BLaER1 (cell line): Measurements from ENCODE around the gene TNRC6A.
"Not testable (repeated sequence)": the region's sequence is repeated elsewhere in the genome, so short reads cannot be mapped to it uniquely, and the experiment has no call there.

Experiments used
- H3K27ac ChIP-seq: shearing (Covaris generic); formaldehyde crosslinking; 2 replicates; pipeline ENCODE4 v1.8.1; 2022
- H3K27me3 ChIP-seq: shearing (Covaris generic); formaldehyde crosslinking; 2 replicates; pipeline ENCODE4 v1.8.1; 2022
- H3K36me3 ChIP-seq: shearing (Covaris generic); formaldehyde crosslinking; 2 replicates; pipeline ENCODE4 v1.8.1; 2022
- H3K4me1 ChIP-seq: shearing (Covaris generic); formaldehyde crosslinking; 2 replicates; pipeline ENCODE4 v1.8.1; 2022
- H3K4me2 ChIP-seq: shearing (Covaris generic); formaldehyde crosslinking; 2 replicates; pipeline ENCODE4 v1.8.1; 2022
- H3K4me3 ChIP-seq: shearing (Covaris generic); formaldehyde crosslinking; 2 replicates; pipeline ENCODE4 v1.8.1; 2022
- H3K9ac ChIP-seq: shearing (Covaris generic); formaldehyde crosslinking; 2 replicates; pipeline ENCODE4 v1.8.1; 2022
- H3K9me3 ChIP-seq: shearing (Covaris generic); formaldehyde crosslinking; 2 replicates; pipeline ENCODE4 v1.8.1; 2022
- H4K20me1 ChIP-seq: shearing (Covaris generic); formaldehyde crosslinking; 2 replicates; pipeline ENCODE4 v1.8.1; 2022
- Cebpa-rat ChIP-seq: shearing (Covaris generic); IDR thresholded peaks from 2 replicates; pipeline ENCODE4 v1.8.1; 2022

The TNRC6A gene

DNA sequence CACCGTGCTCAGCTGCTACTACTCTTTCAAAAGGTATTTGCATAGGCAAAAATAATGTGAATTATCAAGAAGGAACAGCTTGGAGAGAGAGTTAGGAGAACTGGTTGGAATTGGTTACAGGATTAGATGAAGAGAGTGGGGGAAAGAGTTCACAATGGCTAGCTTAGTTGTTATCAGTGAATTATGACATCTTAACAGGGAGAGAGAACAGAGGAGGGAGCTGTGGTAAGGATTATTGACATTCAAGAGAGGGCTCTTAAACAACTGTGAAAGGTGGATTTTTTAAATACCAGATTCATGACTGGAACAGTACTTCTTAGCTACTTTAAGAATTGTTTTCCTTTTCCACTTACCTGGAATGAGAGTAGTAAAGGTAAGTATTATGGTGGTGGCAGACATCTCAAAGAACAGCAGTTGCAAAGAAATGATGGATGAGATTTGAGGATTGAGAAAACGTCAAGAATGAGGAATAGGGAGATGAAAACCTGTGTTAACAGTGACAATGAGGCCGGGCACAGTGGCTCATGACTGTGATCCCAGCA, 72.4 kb downstream of the TNRC6A start:
- no peaks in the 10 kb centered on the region for H3K9me3 ChIP-seq
- no peaks in the 10 kb centered on the region for H4K20me1 ChIP-seq
- H3K4me2 ChIP-seq = no peak overlapping the region
- no peak overlapping the region for H3K4me3 ChIP-seq
- H3K4me1 ChIP-seq = no peaks in the 10 kb centered on the region
- no peak for TF ChIP-seq Cebpa-rat
- H3K9ac ChIP-seq = no peak overlapping the region
- no peak overlapping the region for H3K27ac ChIP-seq
- peaks cover 100% of the 10 kb centered on the region for H3K36me3 ChIP-seq
- H3K27me3 ChIP-seq = no peaks in the 10 kb centered on the region

DNA sequence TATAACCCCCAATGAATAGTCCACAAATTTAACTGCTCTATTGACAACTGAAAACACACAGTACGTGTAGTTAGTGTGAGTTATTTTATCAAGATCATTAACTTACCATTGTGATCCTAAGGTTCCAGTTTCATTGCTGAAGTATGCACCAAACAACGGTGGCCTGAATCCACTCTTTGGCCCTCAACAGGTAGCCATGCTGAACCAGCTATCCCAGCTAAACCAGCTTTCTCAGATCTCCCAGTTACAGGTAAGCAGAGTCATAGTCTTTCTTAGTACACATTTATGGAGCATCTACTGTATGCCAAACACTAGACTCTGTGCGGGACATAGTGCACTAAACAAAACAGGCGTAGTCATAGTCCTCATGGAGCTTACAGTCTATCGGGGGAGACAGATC, 76.0 kb downstream of the TNRC6A start:
- Histone ChIP-seq H3K4me3 (no peak overlapping the region), H4K20me1 (peaks cover 20% of the 10 kb centered on the region), H3K27me3 (no peaks in the 10 kb centered on the region), H3K9ac (no peak overlapping the region), H3K27ac (no peak overlapping the region), H3K9me3 (no peaks in the 10 kb centered on the region), H3K36me3 (peaks cover 99% of the 10 kb centered on the region), H3K4me1 (no peaks in the 10 kb centered on the region), H3K4me2 (no peak overlapping the region)
- no peak for TF ChIP-seq Cebpa-rat

- Histone ChIP-seq H4K20me1 (peaks cover 38% of the 10 kb centered on the region), H3K4me3 (no peak overlapping the region), H3K27me3 (no peaks in the 10 kb centered on the region), H3K9me3 (no peaks in the 10 kb centered on the region), H3K9ac (no peak overlapping the region), H3K4me2 (no peak overlapping the region), H3K36me3 (peaks cover 99% of the 10 kb centered on the region), H3K27ac (no peak overlapping the region), H3K4me1 (no peaks in the 10 kb centered on the region)
- no peak for TF ChIP-seq Cebpa-rat
These were observed 77.8 kb downstream of the TNRC6A start for GRCh38 chr16:24807301-24807700.

DNA sequence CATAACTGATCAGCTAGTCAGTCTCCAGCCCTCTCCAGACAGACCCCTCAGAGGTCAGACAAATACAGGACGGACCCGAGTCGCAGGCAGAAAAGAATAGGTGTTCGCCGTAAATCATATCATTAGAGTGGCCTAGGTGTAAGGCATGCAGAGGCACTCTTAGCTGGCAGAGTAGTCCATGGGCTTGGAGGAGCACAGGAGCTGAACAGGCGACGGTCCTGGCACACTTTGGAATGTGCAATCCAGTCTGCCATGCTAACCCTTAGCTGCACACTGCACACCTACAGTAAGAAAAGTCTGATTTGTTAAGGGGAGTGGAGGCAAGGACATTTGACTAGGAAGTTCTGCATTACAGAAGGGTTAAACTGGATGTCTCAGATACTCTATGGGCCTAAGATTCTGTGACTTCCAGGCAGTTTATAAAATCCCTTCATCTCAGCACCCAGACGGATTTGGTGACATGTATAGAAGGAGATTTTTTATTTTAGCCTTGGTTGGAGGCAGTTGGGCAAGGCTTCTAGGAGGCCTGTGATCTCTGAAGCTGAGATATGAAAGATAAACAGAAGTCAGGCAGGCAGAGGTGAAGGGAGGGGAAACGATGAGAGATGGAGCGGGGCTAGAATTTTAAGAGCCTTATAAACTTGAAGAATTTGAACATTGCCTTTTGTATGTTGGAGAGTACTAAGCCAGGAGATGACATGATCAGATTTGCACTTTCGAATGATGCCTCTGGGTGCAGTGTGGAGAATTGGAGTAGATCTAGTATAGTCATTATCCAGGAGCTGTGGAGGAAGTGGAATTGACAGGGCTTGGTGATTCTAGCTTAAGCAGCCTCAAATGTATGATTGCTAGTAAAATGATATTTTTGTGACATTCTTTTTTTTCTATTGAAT, 81.7 kb downstream of the TNRC6A start:
- peaks cover 99% of the 10 kb centered on the region for H3K36me3 ChIP-seq
- no peak overlapping the region for H3K4me2 ChIP-seq
- H3K9me3 ChIP-seq = no peaks in the 10 kb centered on the region
- no peak for TF ChIP-seq Cebpa-rat
- H3K4me3 ChIP-seq = no peak overlapping the region
- H4K20me1 ChIP-seq = peaks cover 55% of the 10 kb centered on the region
- no peaks in the 10 kb centered on the region for H3K4me1 ChIP-seq
- H3K27me3 ChIP-seq = no peaks in the 10 kb centered on the region
- H3K27ac ChIP-seq = no peak overlapping the region
- no peak overlapping the region for H3K9ac ChIP-seq

DNA sequence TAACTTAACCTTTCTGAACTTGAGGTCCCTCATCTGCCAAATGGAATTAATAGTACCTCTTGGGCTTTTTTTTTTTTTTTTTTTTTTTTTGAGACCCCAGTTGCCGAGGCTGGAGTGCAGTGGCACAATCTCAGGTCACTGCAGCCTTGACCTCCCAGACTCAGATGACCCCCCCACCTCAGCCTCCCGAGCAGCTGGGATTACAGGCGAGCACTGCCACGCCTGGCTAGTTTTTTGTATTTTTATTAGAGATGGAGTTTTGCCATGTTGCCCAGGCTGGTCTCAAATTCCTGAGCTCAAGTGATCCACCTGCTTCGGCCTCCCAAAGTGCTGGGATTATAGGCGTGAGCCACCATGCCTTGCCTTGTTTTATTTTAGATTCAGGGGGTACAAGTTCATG, 83.4 kb downstream of the TNRC6A start:
- Histone ChIP-seq H3K36me3 (peaks cover 99% of the 10 kb centered on the region), H4K20me1 (peaks cover 55% of the 10 kb centered on the region)
- not testable (repeated sequence) for H3K9ac ChIP-seq, H3K4me2 ChIP-seq, H3K4me3 ChIP-seq, H3K4me1 ChIP-seq, H3K9me3 ChIP-seq, H3K27ac ChIP-seq, H3K27me3 ChIP-seq

GRCh38 chr16:24815021-24815420, 85.6 kb downstream of the TNRC6A start:
- Histone ChIP-seq H4K20me1 (peaks cover 44% of the 10 kb centered on the region), H3K9ac (no peak overlapping the region), H3K27ac (no peak overlapping the region), H3K4me3 (no peak overlapping the region), H3K27me3 (no peaks in the 10 kb centered on the region), H3K36me3 (peaks cover 100% of the 10 kb centered on the region), H3K4me1 (no peaks in the 10 kb centered on the region), H3K4me2 (no peak overlapping the region), H3K9me3 (no peaks in the 10 kb centered on the region)
- TF ChIP-seq Cebpa-rat = no peak

DNA sequence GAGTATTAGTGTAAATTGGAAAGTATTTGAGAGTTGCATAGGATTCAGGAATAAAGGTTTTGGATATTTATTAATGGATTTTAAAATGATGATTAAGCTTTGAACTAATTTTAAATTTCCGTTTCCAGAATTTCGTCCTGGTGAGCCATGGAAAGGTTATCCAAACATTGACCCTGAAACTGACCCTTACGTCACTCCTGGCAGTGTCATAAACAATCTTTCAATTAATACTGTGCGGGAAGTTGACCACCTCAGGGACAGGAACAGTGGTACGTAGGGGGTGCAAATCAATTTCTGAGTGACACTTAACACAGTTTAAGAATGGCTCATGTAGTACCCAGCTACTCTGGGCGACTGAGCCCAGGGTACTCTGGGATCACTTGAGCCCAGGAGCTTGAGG, 87.2 kb downstream of the TNRC6A start:
- no peak overlapping the region for H3K4me2 ChIP-seq
- no peaks in the 10 kb centered on the region for H3K27me3 ChIP-seq
- H3K9ac ChIP-seq = no peak overlapping the region
- no peak overlapping the region for H3K27ac ChIP-seq
- no peak overlapping the region for H3K4me3 ChIP-seq
- no peak for TF ChIP-seq Cebpa-rat
- no peaks in the 10 kb centered on the region; the same call in 1 of the 2 replicates for H3K4me1 ChIP-seq
- H3K9me3 ChIP-seq = no peaks in the 10 kb centered on the region
- H3K36me3 ChIP-seq = peaks cover 100% of the 10 kb centered on the region
- peaks cover 35% of the 10 kb centered on the region for H4K20me1 ChIP-seq

GRCh38 chr16:24819462-24820040, 90.1 kb downstream of the TNRC6A start:
- H3K36me3 ChIP-seq = peaks cover 98% of the 10 kb centered on the region

DNA sequence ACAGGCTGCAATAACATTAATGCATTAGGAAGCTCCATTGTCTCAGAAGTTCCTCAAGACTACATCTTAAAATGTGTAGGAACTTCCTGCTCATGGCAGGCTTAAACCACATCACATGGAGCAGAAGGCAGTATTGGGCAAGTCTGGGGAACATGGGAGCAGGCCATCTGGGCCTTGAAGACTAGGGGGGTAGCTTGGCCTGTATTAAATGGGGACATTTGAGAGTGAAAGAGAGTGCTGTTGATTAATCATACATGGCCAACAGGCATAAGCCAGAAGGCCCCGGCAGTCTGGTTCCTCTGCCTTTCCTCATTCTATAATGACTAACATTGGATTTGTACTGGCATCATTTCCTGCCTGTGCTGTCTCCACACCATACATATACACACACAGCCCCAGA, 91.1 kb downstream of the TNRC6A start:
- Histone ChIP-seq H4K20me1 (peaks cover 27% of the 10 kb centered on the region), H3K4me2 (no peak overlapping the region), H3K9ac (no peak overlapping the region), H3K4me1 (no peaks in the 10 kb centered on the region; the same call in 1 of the 2 replicates), H3K36me3 (peaks cover 96% of the 10 kb centered on the region), H3K27me3 (no peaks in the 10 kb centered on the region), H3K27ac (no peak overlapping the region), H3K4me3 (no peak overlapping the region), H3K9me3 (no peaks in the 10 kb centered on the region)
- no peak for TF ChIP-seq Cebpa-rat

More at GRCh38 chr16:24819462-24820040, 90.1 kb downstream of the TNRC6A start:
- no peak overlapping the region for H3K27ac ChIP-seq
- no peaks in the 10 kb centered on the region for H3K27me3 ChIP-seq
- no peaks in the 10 kb centered on the region for H3K9me3 ChIP-seq
- H3K4me3 ChIP-seq = no peak overlapping the region
- no peaks in the 10 kb centered on the region; the same call in 1 of the 2 replicates for H3K4me1 ChIP-seq
- H3K4me2 ChIP-seq = no peak overlapping the region
- no peak for TF ChIP-seq Cebpa-rat
- H3K9ac ChIP-seq = no peak overlapping the region
- peaks cover 25% of the 10 kb centered on the region for H4K20me1 ChIP-seq

DNA sequence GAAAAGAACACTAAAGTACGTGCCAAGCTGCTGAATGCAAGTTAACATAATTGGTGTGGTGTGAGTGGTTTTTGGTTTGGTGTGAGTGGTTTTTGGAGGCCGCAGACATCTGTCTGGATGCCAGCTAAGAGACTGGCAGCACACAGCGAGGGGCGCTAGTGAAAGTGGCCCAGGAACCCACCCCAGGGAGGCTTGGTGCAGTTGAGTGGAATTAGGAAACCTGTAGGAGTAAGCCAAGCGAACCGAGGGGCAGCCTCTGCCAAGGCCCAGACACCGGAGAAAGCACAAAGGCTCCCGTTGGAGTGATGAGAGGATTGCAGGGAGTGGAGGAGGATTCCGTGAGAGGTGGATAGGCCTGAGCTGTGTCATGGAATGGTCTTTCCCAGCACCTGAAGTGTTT, 91.7 kb downstream of the TNRC6A start:
- Histone ChIP-seq H3K27ac (no peak overlapping the region), H3K36me3 (peaks cover 96% of the 10 kb centered on the region), H3K4me3 (no peak overlapping the region), H4K20me1 (peaks cover 32% of the 10 kb centered on the region), H3K4me1 (no peaks in the 10 kb centered on the region; the same call in 1 of the 2 replicates), H3K9ac (no peak overlapping the region), H3K4me2 (no peak overlapping the region), H3K9me3 (no peaks in the 10 kb centered on the region), H3K27me3 (no peaks in the 10 kb centered on the region)
- no peak for TF ChIP-seq Cebpa-rat
